Activated gamma-delta T cell treated with Interleukin-2 at 50 U/mL for 16 hours (primary cell): ENCODE measurements around the gene CCDC102B.
"Not testable (repeated sequence)": the region's sequence is repeated elsewhere in the genome, so short reads cannot be mapped to it uniquely, and the experiment has no call there.

ENCODE experiments used
- DNase-seq: peaks from one replicate; pipeline ENCODE4 v3.0.0-alpha.2; 2020

Gene CCDC102B

GRCh38 chr18:68916734-68917133, 118.9 kb downstream of the CCDC102B start:
- no peak for DNase-seq

GRCh38 chr18:68918216-68918615, 120.3 kb downstream of the CCDC102B start:
- DNase-seq = no peak

DNA sequence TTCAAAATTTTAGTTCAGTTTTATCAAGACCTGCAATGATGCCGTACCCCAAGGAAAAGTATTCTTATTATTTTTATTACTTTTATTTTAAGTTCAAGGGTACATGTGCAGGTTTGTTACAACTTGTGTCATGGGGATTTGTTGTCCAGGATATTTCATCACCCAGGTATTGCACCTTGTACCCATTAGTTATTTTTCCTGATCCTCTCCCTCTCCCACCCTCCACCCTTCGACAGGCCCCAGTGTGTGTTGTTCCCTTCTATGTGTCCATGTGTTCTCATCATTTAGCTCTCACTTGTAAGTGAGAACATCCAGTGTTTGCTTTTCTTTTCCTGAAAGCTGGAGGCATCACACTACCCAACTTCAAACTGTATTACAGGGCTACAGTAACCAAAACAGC, 122.0 kb downstream of the CCDC102B start:
- no peak for DNase-seq

DNA sequence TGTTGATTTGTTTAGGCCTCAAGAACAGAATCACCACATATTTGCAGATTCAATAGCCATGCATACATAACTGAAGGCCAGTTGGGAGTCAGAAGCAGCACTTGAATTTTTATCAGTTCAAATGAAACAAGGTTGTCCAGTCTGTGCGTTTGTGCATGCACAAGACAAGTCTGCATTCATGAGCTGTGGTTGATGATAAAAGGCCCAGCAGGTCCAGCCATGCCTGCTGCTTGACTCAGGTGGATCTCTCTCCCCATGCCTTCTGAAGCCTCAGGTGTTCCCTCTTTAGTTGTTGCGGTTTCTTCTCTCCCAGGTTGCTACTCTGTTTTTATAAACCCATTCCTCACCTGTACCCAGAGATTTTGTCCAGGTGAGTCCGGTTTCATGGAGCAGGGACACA, 124.5 kb downstream of the CCDC102B start:
- no peak for DNase-seq

- DNase-seq = no peak
Measured at GRCh38 chr18:68925268-68925667, 127.4 kb downstream of the CCDC102B start.

- DNase-seq = no peak
Measured at GRCh38 chr18:68928762-68929675, 131.1 kb downstream of the CCDC102B start.

GRCh38 chr18:68935686-68936085, 137.8 kb downstream of the CCDC102B start:
- DNase-seq = no peak

GRCh38 chr18:68937029-68937599, 139.2 kb downstream of the CCDC102B start:
- no peak for DNase-seq

DNA sequence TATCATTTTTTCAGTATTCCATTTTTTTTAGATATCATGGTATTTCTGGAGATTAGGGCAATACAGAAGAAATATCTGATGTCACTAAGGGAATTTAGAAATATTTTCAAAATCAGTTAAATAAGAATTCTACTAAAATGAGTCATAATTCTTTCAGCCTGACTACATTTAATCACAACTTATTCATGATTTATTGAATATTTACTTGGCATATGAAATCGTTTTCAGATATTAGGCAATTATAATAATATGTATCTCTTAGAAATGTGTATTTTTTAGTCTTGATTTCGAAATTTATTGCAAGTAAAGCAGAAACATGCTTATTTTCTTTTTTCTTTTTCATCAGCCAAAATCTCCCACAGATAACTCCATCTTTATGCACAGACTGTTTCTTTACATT, 142.2 kb downstream of the CCDC102B start:
- DNase-seq = no peak

DNA sequence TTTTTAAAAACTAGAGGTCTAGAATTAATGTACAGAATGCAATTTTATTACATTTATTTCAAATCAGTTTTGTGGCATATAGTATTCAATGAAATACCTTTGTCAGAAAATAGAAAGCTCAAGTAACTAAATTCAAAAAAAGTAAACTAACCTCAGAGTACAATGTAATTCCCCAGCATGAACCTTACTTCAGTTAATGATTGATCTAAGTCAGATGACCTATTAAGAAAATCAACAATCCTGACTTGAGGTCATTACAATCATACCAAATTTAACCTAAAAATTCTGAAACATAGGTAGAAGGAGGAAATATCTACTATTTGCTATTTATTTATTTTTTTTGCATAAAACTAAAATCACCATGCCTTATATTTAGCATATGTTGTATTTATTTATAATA, 142.9 kb downstream of the CCDC102B start:
- no peak for DNase-seq

- DNase-seq = no peak
Measured at GRCh38 chr18:68942230-68942629, 144.3 kb downstream of the CCDC102B start.

- DNase-seq = not testable (repeated sequence)
Measured at GRCh38 chr18:68943861-68944260, 146.0 kb downstream of the CCDC102B start.

DNA sequence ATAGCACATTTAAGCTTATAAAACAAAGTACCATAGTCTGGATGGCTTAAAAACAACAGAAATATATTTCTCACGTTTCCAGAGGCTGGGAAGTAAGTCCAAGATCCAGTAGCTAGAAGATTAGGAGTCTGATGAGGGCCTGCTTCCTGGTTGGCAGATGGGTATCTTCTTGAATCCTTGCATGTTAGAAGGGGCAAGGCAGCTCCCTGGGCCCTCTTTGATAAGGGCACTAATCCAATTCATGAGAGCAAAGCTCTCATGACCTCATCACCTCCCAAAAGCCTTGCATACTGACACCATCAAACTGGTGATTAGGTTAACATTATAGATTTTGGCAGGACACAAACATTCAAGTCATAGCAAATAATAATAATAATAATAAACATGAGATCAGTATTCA, 146.4 kb downstream of the CCDC102B start:
- no peak for DNase-seq

DNA sequence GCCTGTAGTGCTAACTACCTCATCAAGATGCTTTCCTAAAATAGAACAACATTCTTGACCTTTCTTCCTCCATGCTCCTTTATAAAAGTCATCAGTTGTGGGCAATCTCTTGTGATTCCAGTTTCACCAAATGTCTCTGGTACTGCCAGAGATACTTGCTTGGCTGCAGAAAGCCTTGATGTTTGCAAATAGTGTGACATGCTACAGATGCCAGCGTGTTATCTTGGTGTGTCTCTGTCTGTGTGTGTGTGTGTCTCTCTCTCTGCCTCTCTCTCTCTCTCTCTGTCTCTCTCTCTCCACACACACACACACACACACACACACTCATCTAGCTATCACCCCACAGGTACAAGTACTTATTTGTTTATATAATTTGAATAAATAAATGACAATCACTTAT, 146.9 kb downstream of the CCDC102B start:
- no peak for DNase-seq

- no peak for DNase-seq
Measured at GRCh38 chr18:68948622-68949021, 150.7 kb downstream of the CCDC102B start.

DNA sequence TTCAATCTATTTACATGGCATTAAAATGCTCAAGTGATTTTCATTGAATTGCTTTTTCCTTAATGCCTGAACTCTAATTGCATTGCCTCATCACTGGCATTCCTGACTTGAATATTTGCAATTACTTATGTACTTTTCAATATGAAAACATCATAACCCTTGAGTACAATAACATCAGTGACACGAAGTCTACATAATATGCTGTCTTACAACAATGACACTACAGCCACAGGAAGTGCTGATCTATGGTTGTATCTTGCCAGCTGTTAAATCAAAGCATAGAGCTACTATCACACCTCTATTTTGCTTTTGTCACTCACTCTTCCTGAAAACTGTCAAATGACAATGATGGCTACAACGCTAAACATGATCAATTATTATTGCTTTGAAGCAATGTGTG, 156.9 kb downstream of the CCDC102B start:
- DNase-seq = no peak

DNA sequence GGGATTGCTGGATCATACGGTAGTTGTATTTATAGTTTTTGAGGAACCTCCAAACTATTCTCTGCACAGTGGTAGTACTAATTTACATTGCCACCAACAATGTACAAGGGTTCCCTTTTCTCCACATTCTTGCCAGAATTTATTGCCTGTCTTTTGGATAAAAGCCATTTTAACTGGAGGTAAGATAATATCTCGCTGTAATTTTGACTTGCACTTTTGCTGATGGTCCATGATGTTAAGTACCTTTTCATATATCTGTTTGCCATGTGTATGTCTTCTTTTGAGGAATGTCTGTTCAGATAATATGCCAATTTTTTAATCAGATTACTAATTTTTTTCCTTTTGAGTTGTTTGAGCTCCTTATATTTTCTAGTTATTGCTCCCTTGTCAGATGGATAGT, 158.8 kb downstream of the CCDC102B start:
- DNase-seq = no peak

DNA sequence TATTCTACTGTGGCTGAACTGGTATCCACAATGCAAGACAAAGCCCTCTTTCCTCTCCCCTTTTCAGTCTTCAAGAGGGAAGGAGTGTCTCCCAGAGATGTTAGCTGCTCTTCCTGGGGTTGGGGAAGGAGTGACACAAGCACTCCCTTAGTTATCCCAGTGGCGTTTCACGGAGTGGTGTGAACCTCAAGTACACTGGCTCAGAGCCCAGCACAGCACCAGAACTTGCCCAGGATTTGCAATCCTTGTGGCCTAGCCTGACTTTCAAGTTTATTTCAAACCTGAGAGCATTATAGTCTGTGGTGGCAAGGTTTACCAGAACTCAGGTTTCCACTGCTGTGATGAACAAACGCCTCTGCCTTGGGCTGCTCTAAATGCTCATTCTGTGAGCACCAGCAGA, 162.5 kb downstream of the CCDC102B start:
- no peak for DNase-seq

DNA sequence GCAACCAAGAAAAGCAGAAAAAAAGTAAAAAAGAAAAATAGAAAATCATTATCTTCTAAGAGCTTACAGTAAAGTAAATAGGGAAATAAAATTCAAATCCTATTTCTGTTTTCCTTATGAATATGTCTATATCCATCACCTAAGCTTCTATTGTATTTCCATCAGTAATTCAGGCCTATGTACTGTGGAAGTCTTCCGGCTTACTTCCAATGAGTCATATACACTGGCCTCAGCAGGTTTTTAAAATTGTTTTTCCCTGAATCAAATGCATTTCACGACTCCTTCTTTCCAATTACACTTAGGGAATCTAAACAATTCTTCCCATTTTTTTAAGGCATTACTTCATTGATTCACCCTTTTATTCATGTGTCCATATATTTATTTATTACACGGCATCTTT, 164.7 kb downstream of the CCDC102B start:
- DNase-seq = no peak

DNA sequence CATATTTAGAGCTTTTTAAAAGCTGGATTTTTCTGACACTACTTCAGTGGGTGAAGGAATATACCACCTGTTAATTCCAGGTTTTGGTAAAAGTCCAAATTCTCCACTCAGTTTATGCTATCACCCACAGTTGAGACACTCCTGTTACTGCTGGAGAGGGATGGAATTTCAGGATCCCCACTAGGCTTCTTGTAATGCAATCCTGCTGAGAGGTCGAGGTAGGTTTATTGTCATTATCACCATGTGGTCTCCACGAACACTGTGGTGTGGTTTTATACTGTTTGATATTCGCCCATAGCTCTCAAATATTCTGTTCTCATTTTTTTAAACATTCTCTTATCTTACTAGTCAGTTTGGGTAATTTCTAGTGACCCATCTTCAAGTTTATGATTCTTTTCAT, 167.9 kb downstream of the CCDC102B start:
- no peak for DNase-seq

- DNase-seq = no peak
Measured at GRCh38 chr18:68969027-68969426, 171.1 kb downstream of the CCDC102B start.

DNA sequence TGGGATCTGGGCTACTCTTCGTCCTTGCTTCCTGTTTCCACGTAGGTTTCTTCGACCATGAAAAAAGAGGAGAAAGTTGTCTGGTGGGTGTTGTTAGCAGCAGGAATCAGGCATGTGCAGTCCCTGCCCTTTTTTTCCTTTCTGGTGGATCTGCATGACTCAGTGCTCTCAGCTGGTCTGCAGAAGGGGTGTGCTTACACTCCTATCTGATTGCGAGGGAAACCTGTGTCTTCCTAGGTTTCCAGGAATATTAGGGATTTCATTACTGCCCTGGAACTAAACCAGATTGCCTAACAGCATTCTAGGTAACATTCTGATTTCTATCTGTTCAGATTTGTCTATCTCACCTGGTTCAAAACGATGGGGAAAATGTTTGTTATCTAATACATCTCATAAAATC, 174.3 kb downstream of the CCDC102B start:
- no peak for DNase-seq

DNA sequence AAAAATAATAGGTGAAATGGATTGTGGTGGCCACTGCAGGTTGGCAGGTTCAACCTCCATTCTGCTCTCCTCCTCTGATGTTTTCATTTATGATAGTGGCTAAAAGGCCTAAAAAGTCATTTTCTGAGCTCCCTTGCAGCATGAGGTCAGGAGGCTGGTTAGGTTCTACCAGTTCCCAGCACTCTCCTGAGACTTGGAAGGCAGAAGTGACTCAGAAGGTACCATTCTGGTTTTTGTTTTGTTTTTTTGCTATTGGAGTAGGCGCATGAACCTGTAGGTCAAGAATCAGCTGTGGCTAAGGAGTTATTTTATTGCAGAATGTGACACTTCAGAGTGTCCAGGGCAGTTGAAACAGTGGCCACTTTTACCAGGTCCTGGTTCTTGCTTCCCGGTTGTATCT, 181.9 kb downstream of the CCDC102B start:
- no peak for DNase-seq

DNA sequence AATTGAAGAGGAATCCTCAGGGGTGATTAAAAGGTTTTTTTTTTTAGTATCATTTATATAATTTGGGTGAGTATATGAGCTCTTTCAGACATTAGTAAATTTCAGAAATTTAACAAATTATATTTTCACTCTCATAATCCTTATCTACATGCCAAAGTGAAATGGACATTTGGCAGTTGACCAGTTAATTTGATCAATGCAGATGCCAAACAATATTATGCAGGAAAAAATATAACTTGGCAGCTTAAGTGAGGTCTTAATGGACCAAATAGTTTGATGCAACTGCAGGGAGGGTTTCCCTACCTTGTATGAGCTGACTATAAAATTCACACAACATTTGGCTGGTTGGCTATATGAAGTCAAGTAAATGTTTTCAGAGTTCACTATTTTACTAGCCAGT, 185.2 kb downstream of the CCDC102B start:
- no peak for DNase-seq

DNA sequence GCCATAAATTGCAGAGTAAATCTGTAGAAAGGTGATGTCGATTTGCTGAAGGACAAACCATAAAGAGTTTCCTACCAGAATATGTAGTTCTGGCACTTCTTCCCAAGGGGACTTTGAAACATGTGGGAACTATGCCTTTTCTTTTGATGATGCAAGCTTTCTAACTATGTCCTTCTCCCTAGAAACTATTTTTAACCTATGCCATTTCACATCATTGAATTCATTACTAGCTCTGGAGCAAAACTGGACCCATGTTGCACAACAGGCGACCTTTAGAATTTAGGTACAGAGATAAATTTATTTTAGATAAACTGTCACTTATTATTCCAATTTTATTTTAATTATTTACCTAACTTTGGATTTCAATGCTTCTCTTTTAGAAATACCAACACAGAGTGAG, 186.5 kb downstream of the CCDC102B start:
- no peak for DNase-seq
